SK-N-SH treated with all-trans-retinoic acid at 6 μM for 48 hours (cell line): Measurements from ENCODE around the gene GCNT2.

ENCODE experiments used
- BACH2 ChIP-seq: fragments of 250-450 bp; sonication (Bioruptor Pico); IDR thresholded peaks from 2 replicates; pipeline ENCODE4 v1.9.0; 2021; ENCODE audit warnings: mild to moderate bottlenecking, borderline replicate concordance
- CREB5 ChIP-seq: fragments of 250-450 bp; sonication (Bioruptor Pico); IDR thresholded peaks from 2 replicates; pipeline ENCODE4 v1.5.1; 2020; ENCODE audit warnings: low read depth, mild to moderate bottlenecking, moderate library complexity
- ESRRG ChIP-seq: fragments of 250-450 bp; sonication (Bioruptor Pico); IDR thresholded peaks from 2 replicates; pipeline ENCODE4 v1.6.1; 2021; ENCODE audit warnings: mild to moderate bottlenecking
- OSR1 ChIP-seq: fragments of 250-450 bp; sonication (Bioruptor Pico); IDR thresholded peaks from 2 replicates; pipeline ENCODE4 v1.8.0; 2022; ENCODE audit warnings: moderate library complexity, mild to moderate bottlenecking, inconsistent platforms
- PATZ1 ChIP-seq: fragments of 250-450 bp; sonication (Bioruptor Pico); IDR thresholded peaks from 2 replicates; pipeline ENCODE4 v1.8.0; 2020; ENCODE audit warnings: mild to moderate bottlenecking, moderate library complexity, borderline replicate concordance
- POU6F1 ChIP-seq: fragments of 250-450 bp; sonication (Bioruptor Pico); IDR thresholded peaks from 2 replicates; pipeline ENCODE4 v1.8.0; 2021; ENCODE audit warnings: low read depth, mild to moderate bottlenecking, moderate library complexity, borderline replicate concordance
- PPARA ChIP-seq: fragments of 250-450 bp; sonication (Bioruptor Pico); IDR thresholded peaks from 2 replicates; pipeline ENCODE4 v1.5.0; 2020; ENCODE audit warnings: mild to moderate bottlenecking, borderline replicate concordance
- RARB ChIP-seq: fragments of 250-450 bp; sonication (Bioruptor Pico); IDR thresholded peaks from 2 replicates; pipeline ENCODE4 v1.8.0; 2021; ENCODE audit warnings: mild to moderate bottlenecking, moderate library complexity
- SNAI2 ChIP-seq: fragments of 250-450 bp; sonication (Bioruptor Pico); IDR thresholded peaks from 2 replicates; pipeline ENCODE4 v1.5.0; 2020; ENCODE audit warnings: mild to moderate bottlenecking, moderate library complexity
- ZC3H10 ChIP-seq: fragments of 250-450 bp; sonication (Bioruptor Pico); IDR thresholded peaks from 2 replicates; pipeline ENCODE4 v1.5.1; 2021; ENCODE audit warnings: mild to moderate bottlenecking, moderate library complexity
- ZFP3 ChIP-seq: fragments of 250-450 bp; sonication (Bioruptor Pico); IDR thresholded peaks from 2 replicates; pipeline ENCODE4 v1.5.0; 2020; ENCODE audit warnings: mild to moderate bottlenecking, moderate library complexity
- ZFP30 ChIP-seq: fragments of 450-650 bp; formaldehyde crosslinking; IDR thresholded peaks from 2 replicates; pipeline ENCODE4 v1.5.0; 2022; ENCODE audit warnings: mild to moderate bottlenecking, moderate library complexity

- TF ChIP-seq PATZ1 (CRISPR knock-in tag) = no peak
- no peak for TF ChIP-seq ESRRG (CRISPR knock-in tag)
- no peak for TF ChIP-seq ZFP3 (CRISPR knock-in tag)
- TF ChIP-seq CREB5 (CRISPR knock-in tag) = no peak
- no peak for TF ChIP-seq PPARA (CRISPR knock-in tag)
- TF ChIP-seq RARB (CRISPR knock-in tag) = no peak
- TF ChIP-seq OSR1 (CRISPR knock-in tag) = no peak
- TF ChIP-seq POU6F1 (CRISPR knock-in tag) = no peak
- TF ChIP-seq ZC3H10 (CRISPR knock-in tag) = no peak
- TF ChIP-seq ZFP30 (CRISPR knock-in tag) = no peak
- no peak for TF ChIP-seq BACH2 (CRISPR knock-in tag)
- TF ChIP-seq SNAI2 = no peak
These were observed 74.8 kb downstream of the GCNT2 start for GRCh38 chr6:10595731-10596664.
